Stimulated activated CD4-positive, alpha-beta T cell treated with anti-CD3 and anti-CD28 coated beads, TNF-alpha, amount 100 ng/mL, for 24 hours (primary cell): ENCODE measurements around the gene SPSB3.
"Not testable (repeated sequence)": the region's sequence is repeated elsewhere in the genome, so short reads cannot be mapped to it uniquely, and the experiment has no call there.

Experiments used
- DNase-seq, 3 experiments: peaks; one replicate each; pipeline ENCODE4 v3.0.0-alpha.2; 2020; ENCODE audit warnings: low read depth in 3 of 3

The SPSB3 gene

GRCh38 chr16:1743376-1744337, 38.7 kb downstream of the SPSB3 start:
- no peak for DNase-seq

- DNase-seq = no peak
Observed at GRCh38 chr16:1741553-1742165, 40.7 kb downstream of the SPSB3 start.

- DNase-seq = no peak
Observed at GRCh38 chr16:1740781-1741490, 41.4 kb downstream of the SPSB3 start.

GRCh38 chr16:1740234-1740633, 42.1 kb downstream of the SPSB3 start:
- DNase-seq = no peak

GRCh38 chr16:1734816-1735215, 47.6 kb downstream of the SPSB3 start:
- DNase-seq = no peak

- DNase-seq = no peak
Observed at GRCh38 chr16:1734123-1734522, 48.2 kb downstream of the SPSB3 start.

- not testable (repeated sequence) for DNase-seq
Observed at GRCh38 chr16:1732551-1732987, 49.8 kb downstream of the SPSB3 start.

GRCh38 chr16:1732071-1732470, 50.3 kb downstream of the SPSB3 start:
- DNase-seq = no peak

- no peak for DNase-seq
Observed at GRCh38 chr16:1731603-1732002, 50.8 kb downstream of the SPSB3 start.

GRCh38 chr16:1731073-1731472, 51.3 kb downstream of the SPSB3 start:
- DNase-seq = no peak

- DNase-seq = no peak
Observed at GRCh38 chr16:1729445-1729844, 52.9 kb downstream of the SPSB3 start.

- DNase-seq = no peak
Observed at GRCh38 chr16:1729026-1729425, 53.3 kb downstream of the SPSB3 start.

- no peak for DNase-seq
Observed at GRCh38 chr16:1727651-1728624, 54.4 kb downstream of the SPSB3 start.
